Tibial artery (tissue), 4 donors: ENCODE measurements around the gene USP6NL.

Source experiments
- DNase-seq, 2 donors: peaks; one replicate each; pipeline ENCODE4 v3.0.0-alpha.2; 2019
- H3K27ac ChIP-seq, 2 donors: fragments of 200-600 bp; sonication (generic) in 1 of 2; 1 replicate in 1 of 2; 2 replicates in 1 of 2; pipeline ENCODE4 v1.5.1; 2018 to 2019; ENCODE audit warnings: mild to moderate bottlenecking in 1 of 2
- H3K27me3 ChIP-seq, 2 donors: fragments of 200-600 bp; sonication (generic) in 1 of 2; one replicate each; pipeline versions ENCODE4 v1.5.1 to v1.6.0; 2016 to 2019
- H3K36me3 ChIP-seq, 3 donors: fragments of 200-600 bp; sonication (generic) in 2 of 3; one replicate each; pipeline ENCODE4 v1.5.1; 2016 to 2019; ENCODE audit warnings: mild to moderate bottlenecking in 2 of 3
- H3K4me1 ChIP-seq, 4 donors: fragments of 200-600 bp; sonication (generic) in 2 of 4; 1 replicate in 3 of 4; 2 replicates in 1 of 4; pipeline ENCODE4 v1.5.1; 2016 to 2019
- H3K4me3 ChIP-seq, 2 donors: fragments of 200-600 bp; sonication (generic) in 1 of 2; 1 replicate in 1 of 2; 2 replicates in 1 of 2; pipeline ENCODE4 v1.5.1; 2018 to 2019; ENCODE audit warnings: mild to moderate bottlenecking in 2 of 2
- H3K9me3 ChIP-seq, 3 donors: fragments of 200-600 bp; sonication (generic) in 1 of 3; one replicate each; pipeline ENCODE4 v1.5.1; 2016 to 2019
- intact Hi-C: fragments of 100-400 bp; cut with DNase I; formaldehyde crosslinking; loops from one replicate; pipeline ENCODE4 v1.15.0; 2023; ENCODE audit warnings: low total_unique reads
- TF ChIP-seq, protein P1 (sequence below), 2 experiments: fragments of 200-600 bp in 1 of 2; fragments of 450-650 bp in 1 of 2; IDR thresholded peaks; one replicate each; pipeline ENCODE4 v1.5.1; 2017 to 2019; ENCODE audit warnings: antibody characterized with exemption in 2 of 2, mild to moderate bottlenecking in 1 of 2, moderate library complexity in 1 of 2

The USP6NL gene

GRCh38 chr10:11532306-11532705 is 79.1 kb downstream of the USP6NL start:
- no peak overlapping the region for H3K27ac ChIP-seq
- no peaks in the 10 kb centered on the region for H3K9me3 ChIP-seq
- no peak for DNase-seq
- H3K4me1 ChIP-seq = peaks cover 0 to 3% (median 0%) of the 10 kb centered on the region in 4 donors
- H3K4me3 ChIP-seq = no peak overlapping the region
- TF ChIP-seq, protein P1, sequence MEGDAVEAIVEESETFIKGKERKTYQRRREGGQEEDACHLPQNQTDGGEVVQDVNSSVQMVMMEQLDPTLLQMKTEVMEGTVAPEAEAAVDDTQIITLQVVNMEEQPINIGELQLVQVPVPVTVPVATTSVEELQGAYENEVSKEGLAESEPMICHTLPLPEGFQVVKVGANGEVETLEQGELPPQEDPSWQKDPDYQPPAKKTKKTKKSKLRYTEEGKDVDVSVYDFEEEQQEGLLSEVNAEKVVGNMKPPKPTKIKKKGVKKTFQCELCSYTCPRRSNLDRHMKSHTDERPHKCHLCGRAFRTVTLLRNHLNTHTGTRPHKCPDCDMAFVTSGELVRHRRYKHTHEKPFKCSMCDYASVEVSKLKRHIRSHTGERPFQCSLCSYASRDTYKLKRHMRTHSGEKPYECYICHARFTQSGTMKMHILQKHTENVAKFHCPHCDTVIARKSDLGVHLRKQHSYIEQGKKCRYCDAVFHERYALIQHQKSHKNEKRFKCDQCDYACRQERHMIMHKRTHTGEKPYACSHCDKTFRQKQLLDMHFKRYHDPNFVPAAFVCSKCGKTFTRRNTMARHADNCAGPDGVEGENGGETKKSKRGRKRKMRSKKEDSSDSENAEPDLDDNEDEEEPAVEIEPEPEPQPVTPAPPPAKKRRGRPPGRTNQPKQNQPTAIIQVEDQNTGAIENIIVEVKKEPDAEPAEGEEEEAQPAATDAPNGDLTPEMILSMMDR (IDR thresholded peaks at IDR 0.05) = no peak
- H3K36me3 ChIP-seq = no peaks in the 10 kb centered on the region
- intact Hi-C loops = loop anchor here (10.0 kb wide), 1 partner anchor 72 kb away; no protein-coding TSS in a partner anchor
- H3K27me3 ChIP-seq = no peaks in the 10 kb centered on the region

- intact Hi-C loops = loop anchor here (10.0 kb wide), 1 partner anchor 74 kb away; no protein-coding TSS in a partner anchor
- H3K4me3 ChIP-seq = no peak overlapping the region
- TF ChIP-seq, protein P1 (IDR thresholded peaks at IDR 0.05) = no peak
- no peak overlapping the region for H3K27ac ChIP-seq
- peaks cover 0 to 5% (median 3%) of the 10 kb centered on the region in 4 donors for H3K4me1 ChIP-seq
- H3K9me3 ChIP-seq = no peaks in the 10 kb centered on the region
- H3K36me3 ChIP-seq = no peaks in the 10 kb centered on the region
- no peak for DNase-seq
- H3K27me3 ChIP-seq = no peaks in the 10 kb centered on the region
Observed at GRCh38 chr10:11530806-11531205, 80.6 kb downstream of the USP6NL start.

GRCh38 chr10:11529276-11529903 is 82.1 kb downstream of the USP6NL start:
- H3K27ac ChIP-seq = no peak overlapping the region
- intact Hi-C loops = no loop called here
- peaks cover 0 to 16% (median 7%) of the 10 kb centered on the region in 4 donors for H3K4me1 ChIP-seq

DNA sequence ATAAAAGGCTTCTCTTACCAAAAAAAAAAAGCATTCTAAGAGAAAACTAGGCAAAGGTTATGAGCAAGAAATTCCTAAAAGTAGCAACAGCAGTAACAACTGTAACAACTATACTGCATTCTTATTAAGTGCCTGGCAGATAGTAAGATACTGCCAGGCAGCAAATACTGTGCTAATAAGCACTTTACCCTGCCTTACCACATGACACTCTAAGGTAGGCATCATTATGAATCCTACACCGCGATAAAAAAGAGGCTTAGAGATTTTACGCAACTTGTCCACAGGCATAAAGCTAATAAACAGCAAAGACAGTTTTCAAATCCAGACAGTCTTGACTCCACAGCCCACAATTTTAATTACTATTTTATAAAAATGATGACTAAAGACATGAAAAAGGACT is 83.2 kb downstream of the USP6NL start:
- Histone ChIP-seq H3K4me1 (peaks cover 0 to 18% (median 7%) of the 10 kb centered on the region in 4 donors), H3K36me3 (no peaks in the 10 kb centered on the region), H3K9me3 (no peaks in the 10 kb centered on the region), H3K27me3 (no peaks in the 10 kb centered on the region), H3K27ac (no peak overlapping the region), H3K4me3 (no peak overlapping the region)
- no peak for DNase-seq
- intact Hi-C loops = no loop called here
- TF ChIP-seq, protein P1 (IDR thresholded peaks at IDR 0.05) = no peak

More at GRCh38 chr10:11529276-11529903, 82.1 kb downstream of the USP6NL start:
- no peaks in the 10 kb centered on the region for H3K27me3 ChIP-seq
- no peak for DNase-seq
- TF ChIP-seq, protein P1 (IDR thresholded peaks at IDR 0.05) = no peak
- H3K36me3 ChIP-seq = no peaks in the 10 kb centered on the region
- no peak overlapping the region for H3K4me3 ChIP-seq
- no peaks in the 10 kb centered on the region for H3K9me3 ChIP-seq

DNA sequence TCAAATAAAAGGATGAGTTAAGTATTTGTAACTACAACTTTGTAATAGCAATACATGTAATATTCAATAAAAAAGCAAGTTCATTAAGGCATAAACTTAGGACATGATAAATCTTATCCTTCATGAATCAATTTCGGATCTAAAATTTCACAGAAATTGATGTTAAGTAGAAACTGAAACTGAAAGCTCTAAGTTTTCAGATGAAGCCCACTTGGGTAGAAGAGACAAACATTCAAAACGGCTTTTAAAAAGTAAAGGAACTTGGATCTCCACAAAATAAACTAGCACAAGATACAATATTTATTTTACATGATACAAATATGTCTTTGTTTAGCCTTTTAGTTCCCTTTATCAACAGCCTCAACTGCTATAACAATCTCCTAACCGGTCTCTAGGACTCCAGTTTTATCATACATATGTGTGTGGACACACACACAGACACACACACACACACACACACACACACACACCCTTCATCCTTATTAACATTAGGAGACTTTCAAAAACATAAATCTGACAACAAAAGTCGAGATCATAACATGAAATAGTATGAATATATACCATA is 83.7 kb downstream of the USP6NL start:
- peak overlapping the region; percentile 11 to 17 for H3K27ac ChIP-seq
- peaks cover 0 to 18% (median 9%) of the 10 kb centered on the region in 4 donors for H3K4me1 ChIP-seq
- DNase-seq = no peak
- intact Hi-C loops = no loop called here
- H3K4me3 ChIP-seq = no peak overlapping the region
- no peaks in the 10 kb centered on the region for H3K27me3 ChIP-seq
- H3K9me3 ChIP-seq = no peaks in the 10 kb centered on the region
- TF ChIP-seq, protein P1 (IDR thresholded peaks at IDR 0.05) = no peak
- H3K36me3 ChIP-seq = no peaks in the 10 kb centered on the region
